Uterus (tissue), 4 donors: ENCODE results near the gene PRM3. TPM values are rescaled to one million over a fixed set of nuclear protein-coding genes. Genes with fewer than 3 reads are reported as not detected.

Source experiments
- DNase-seq, 2 donors: peaks; one replicate each; pipeline ENCODE4 v3.0.0-alpha.2; 2019 to 2020
- H3K27ac ChIP-seq, 2 donors: fragments of 200-600 bp; sonication (generic); 1 replicate in 1 of 2; 2 replicates in 1 of 2; pipeline ENCODE4 v1.5.1; 2016 to 2018
- H3K27me3 ChIP-seq, 2 donors: fragments of 200-600 bp; sonication (generic); one replicate each; pipeline ENCODE4 v1.5.1; 2018 to 2019; ENCODE audit warnings: control low read depth in 1 of 2
- H3K36me3 ChIP-seq, 2 donors: fragments of 200-600 bp; sonication (generic); one replicate each; pipeline ENCODE4 v1.5.1; 2019; ENCODE audit warnings: control low read depth in 1 of 2
- H3K4me1 ChIP-seq, 2 donors: fragments of 200-600 bp; sonication (generic); one replicate each; pipeline ENCODE4 v1.5.1; 2018 to 2019; ENCODE audit warnings: control low read depth in 1 of 2
- H3K4me3 ChIP-seq, 2 donors: fragments of 200-600 bp; sonication (generic); 1 replicate in 1 of 2; 2 replicates in 1 of 2; pipeline ENCODE4 v1.5.1; 2018 to 2019; ENCODE audit warnings: mild to moderate bottlenecking in 1 of 2
- H3K9me3 ChIP-seq, 2 donors: fragments of 200-600 bp; sonication (generic); one replicate each; pipeline ENCODE4 v1.5.1; 2019; ENCODE audit warnings: control low read depth in 1 of 2
- POLR2A ChIP-seq, 2 donors: fragments of 450-650 bp; IDR thresholded peaks; one replicate each; pipeline ENCODE4 v1.6.1; 2016; ENCODE audit warnings: antibody characterized with exemption in 2 of 2, mild to moderate bottlenecking in 1 of 2, moderate library complexity in 1 of 2
- intact Hi-C: fragments of 100-400 bp; cut with DNase I; formaldehyde crosslinking; loops from one replicate; pipeline ENCODE4 v1.15.1; 2023; ENCODE audit warnings: low total_unique reads
- total RNA-seq, 4 donors: library from RNA; depleted of rRNA in 3 of 4; stranded (reverse); fragments of >200 nt in 3 of 4; gene quantifications; one replicate each; pipeline versions ENCODE4 v1.1.0 to v1.2.4, GENCODE V29; 2014 to 2023
- TF ChIP-seq, protein P1 (sequence below), 4 experiments: fragments of 200-600 bp in 2 of 4; fragments of 450-650 bp in 2 of 4; sonication (generic) in 2 of 4; IDR thresholded peaks; one replicate each; pipeline ENCODE4 v1.5.1; 2016 to 2019; ENCODE audit warnings: antibody characterized with exemption in 4 of 4, mild to moderate bottlenecking in 2 of 4, moderate library complexity in 1 of 4
- donor health status: DM: yes; HTN: yes; CAD: no.

PRM3 gene
- total RNA-seq, 4 donors from 2014 or later: not detected

DNA sequence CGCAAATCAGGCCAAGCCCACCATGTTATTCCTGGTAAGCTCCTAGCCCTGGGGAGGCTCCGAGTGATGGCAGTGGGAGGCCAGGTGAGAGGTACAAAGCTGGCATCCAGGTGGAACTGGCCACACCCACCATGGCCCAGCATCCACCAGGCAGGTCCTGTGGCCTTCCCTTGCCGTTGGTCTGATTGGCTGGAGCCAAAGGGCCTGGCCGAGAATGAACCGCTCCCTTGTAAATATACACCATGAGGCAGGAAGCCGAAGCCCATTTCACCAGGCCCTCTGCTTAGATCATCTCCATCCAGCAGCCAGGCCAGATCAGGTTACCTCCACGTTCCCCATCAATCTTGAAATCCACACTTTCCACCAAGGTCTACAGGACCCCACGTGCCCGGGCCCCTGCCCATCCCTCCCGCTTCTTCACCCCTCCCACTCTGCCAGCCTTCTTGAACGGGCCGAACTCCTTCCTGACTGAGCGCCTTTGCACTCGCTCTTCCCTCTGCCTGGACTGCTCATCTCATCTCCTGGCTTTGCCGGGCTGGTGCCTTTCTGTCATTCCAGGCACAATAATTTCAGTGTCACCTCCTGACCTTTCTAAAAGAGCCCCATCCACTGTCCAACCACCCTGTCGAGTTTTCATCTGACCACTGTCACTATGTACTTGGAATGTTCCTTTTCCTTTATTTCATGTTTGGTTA lies 23.2 kb downstream of the PRM3 start:
- DNase-seq: no peak
- TF ChIP-seq, protein P1, sequence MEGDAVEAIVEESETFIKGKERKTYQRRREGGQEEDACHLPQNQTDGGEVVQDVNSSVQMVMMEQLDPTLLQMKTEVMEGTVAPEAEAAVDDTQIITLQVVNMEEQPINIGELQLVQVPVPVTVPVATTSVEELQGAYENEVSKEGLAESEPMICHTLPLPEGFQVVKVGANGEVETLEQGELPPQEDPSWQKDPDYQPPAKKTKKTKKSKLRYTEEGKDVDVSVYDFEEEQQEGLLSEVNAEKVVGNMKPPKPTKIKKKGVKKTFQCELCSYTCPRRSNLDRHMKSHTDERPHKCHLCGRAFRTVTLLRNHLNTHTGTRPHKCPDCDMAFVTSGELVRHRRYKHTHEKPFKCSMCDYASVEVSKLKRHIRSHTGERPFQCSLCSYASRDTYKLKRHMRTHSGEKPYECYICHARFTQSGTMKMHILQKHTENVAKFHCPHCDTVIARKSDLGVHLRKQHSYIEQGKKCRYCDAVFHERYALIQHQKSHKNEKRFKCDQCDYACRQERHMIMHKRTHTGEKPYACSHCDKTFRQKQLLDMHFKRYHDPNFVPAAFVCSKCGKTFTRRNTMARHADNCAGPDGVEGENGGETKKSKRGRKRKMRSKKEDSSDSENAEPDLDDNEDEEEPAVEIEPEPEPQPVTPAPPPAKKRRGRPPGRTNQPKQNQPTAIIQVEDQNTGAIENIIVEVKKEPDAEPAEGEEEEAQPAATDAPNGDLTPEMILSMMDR (IDR thresholded peaks at IDR 0.05): no peak
- TF ChIP-seq POLR2A (IDR thresholded peaks at IDR 0.05): no peak
- intact Hi-C loops: no loop called here
- H3K4me1 ChIP-seq: peaks cover 0 to 6% of the 10 kb centered on the region in 2 donors
- H3K27me3 ChIP-seq: no peaks in the 10 kb centered on the region
- H3K36me3 ChIP-seq: no peaks in the 10 kb centered on the region
- no peak overlapping the region for H3K4me3 ChIP-seq
- no peak overlapping the region for H3K27ac ChIP-seq
- H3K9me3 ChIP-seq: no peaks in the 10 kb centered on the region

DNA sequence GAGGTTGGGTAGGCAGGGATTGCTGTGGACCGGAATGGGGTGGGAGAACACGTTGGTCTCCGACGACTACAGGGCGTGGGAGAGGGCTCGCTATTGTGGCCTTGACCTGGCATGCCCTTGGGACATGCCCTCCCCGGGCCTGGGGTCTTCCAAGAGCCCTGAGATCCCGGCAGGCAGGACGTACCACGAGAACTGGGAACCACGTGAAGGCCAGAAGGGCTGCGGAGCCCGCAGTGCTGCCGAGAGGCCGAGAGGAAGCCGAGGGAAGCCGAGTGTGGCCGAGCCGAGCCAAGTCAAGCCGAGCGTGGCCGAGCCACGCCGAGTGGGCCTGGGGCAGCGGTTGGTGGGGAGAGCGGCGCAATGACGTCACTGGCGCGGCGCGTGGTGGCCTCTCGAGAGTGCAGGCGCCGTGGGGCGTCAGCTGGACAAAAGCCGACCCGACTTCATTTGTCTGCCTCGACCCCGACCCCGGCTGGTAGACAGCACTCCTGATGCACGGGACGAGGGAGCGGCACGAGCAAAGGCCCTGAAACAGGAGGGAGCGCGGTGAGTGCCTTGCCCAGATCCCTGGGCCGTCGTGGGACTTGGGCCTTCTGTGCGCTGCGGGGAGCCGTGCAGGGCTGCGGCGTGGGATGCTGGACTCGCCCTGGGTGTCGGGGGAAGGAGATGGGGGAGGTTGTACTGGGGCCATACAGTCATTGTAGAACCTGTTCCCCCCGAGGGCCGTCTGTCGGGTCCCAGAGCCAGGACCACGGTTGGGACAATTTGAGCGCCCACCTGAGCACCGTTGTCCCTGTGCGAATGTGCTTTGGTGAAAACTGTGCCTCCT lies 24.0 kb downstream of the PRM3 start:
- no peaks in the 10 kb centered on the region for H3K9me3 ChIP-seq
- H3K27me3 ChIP-seq: no peaks in the 10 kb centered on the region
- DNase-seq: no peak
- no peaks in the 10 kb centered on the region for H3K4me1 ChIP-seq
- no peaks in the 10 kb centered on the region for H3K36me3 ChIP-seq
- H3K4me3 ChIP-seq: no peak overlapping the region
- TF ChIP-seq, protein P1 (IDR thresholded peaks at IDR 0.05): no peak
- TF ChIP-seq POLR2A (IDR thresholded peaks at IDR 0.05): no peak
- intact Hi-C loops: no loop called here
- H3K27ac ChIP-seq: no peak overlapping the region

DNA sequence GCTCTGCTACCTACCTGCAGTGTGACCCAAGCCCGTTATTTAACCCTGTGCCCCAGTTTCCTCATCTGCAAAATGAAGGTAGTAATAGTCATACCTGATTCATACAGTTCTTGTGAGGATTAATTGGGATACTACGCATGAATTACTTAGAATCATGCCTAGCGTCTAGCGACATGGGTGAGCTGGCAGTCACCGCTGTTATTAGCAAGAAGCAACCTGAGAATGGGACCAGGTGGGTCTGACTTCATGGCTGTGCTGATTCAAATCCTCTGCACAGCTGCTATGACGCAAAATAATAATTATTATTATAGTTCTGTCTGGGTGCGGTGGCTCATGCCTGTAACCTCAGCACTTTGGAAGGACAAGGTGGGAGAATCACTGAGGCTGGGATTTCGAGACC lies 25.3 kb downstream of the PRM3 start:
- no peak overlapping the region for H3K4me3 ChIP-seq
- no peaks in the 10 kb centered on the region for H3K9me3 ChIP-seq
- TF ChIP-seq, protein P1 (IDR thresholded peaks at IDR 0.05): no peak
- no peak for TF ChIP-seq POLR2A (IDR thresholded peaks at IDR 0.05)
- intact Hi-C loops: no loop called here
- DNase-seq: no peak
- no peak overlapping the region for H3K27ac ChIP-seq
- H3K36me3 ChIP-seq: no peaks in the 10 kb centered on the region
- H3K4me1 ChIP-seq: no peaks in the 10 kb centered on the region
- no peaks in the 10 kb centered on the region for H3K27me3 ChIP-seq

DNA sequence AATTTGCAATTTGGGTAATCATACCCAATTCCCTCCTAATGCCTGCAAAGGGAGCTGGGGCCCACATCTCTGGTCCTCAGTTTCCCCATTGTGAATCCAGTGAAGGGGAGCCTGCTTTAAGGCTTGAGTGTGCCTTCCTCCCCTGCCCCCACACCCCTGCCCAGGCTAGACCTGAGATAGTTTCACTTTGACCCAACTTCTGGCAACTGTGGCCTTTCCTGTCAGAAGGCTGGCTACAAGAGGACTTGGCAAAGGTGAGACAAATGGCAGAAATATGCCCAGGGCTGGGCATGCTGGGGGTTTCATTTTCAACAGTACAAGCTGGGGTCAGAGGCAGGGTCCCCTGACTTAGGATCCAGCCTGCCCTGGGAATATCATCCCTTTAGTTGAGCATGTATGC lies 27.4 kb downstream of the PRM3 start:
- H3K27ac ChIP-seq: no peak overlapping the region
- no peaks in the 10 kb centered on the region for H3K9me3 ChIP-seq
- TF ChIP-seq, protein P1 (IDR thresholded peaks at IDR 0.05): no peak
- TF ChIP-seq POLR2A (IDR thresholded peaks at IDR 0.05): no peak
- H3K27me3 ChIP-seq: no peaks in the 10 kb centered on the region
- no peak overlapping the region for H3K4me3 ChIP-seq
- H3K4me1 ChIP-seq: no peaks in the 10 kb centered on the region
- no peak for DNase-seq
- no peaks in the 10 kb centered on the region for H3K36me3 ChIP-seq
- intact Hi-C loops: no loop called here

DNA sequence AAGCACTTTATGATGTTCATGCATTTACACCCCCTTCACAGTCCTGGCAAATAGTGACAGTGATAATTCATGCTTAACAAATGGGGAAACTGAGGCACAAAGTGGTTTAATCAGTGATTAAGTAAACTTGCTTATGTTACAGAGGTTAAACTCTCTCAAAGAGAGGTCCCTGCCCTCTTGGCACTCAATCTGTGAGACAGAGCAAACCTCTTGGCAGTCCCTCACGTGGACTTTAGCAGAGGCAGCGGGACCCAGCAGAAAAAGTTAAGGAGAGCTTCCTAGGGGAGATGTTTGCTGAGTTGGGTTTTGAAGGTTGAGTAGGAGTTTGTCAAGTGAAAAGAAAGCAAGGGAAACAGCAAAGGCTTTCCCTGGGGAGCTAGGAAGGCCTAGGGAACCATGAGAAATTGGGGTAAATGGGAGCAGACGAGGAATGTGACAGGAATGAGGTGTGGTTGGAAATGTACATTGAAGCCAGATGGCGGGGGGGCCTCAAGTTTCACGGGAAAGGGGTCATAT lies 28.1 kb downstream of the PRM3 start:
- H3K4me1 ChIP-seq: no peaks in the 10 kb centered on the region
- no peak overlapping the region for H3K27ac ChIP-seq
- intact Hi-C loops: no loop called here
- no peak for TF ChIP-seq POLR2A (IDR thresholded peaks at IDR 0.05)
- TF ChIP-seq, protein P1 (IDR thresholded peaks at IDR 0.05): no peak
- no peak for DNase-seq
- no peaks in the 10 kb centered on the region for H3K9me3 ChIP-seq
- H3K27me3 ChIP-seq: no peaks in the 10 kb centered on the region
- no peak overlapping the region for H3K4me3 ChIP-seq
- no peaks in the 10 kb centered on the region for H3K36me3 ChIP-seq
